Activated T-helper 1 cell treated with Interleukin-2 at 50 U/mL for 16 hours (primary cell): ENCODE measurements around the gene BAD.
"Not testable (repeated sequence)": the region's sequence is repeated elsewhere in the genome, so short reads cannot be mapped to it uniquely, and the experiment has no call there.

Experiments used
- DNase-seq: peaks from one replicate; pipeline ENCODE4 v3.0.0-alpha.2; 2020; ENCODE audit warnings: low read depth

Gene BAD

GRCh38 chr11:64256300-64256699, 28.2 kb downstream of the BAD start:
- no peak for DNase-seq

GRCh38 chr11:64255135-64256128, 29.0 kb downstream of the BAD start:
- DNase-seq: no peak

GRCh38 chr11:64254326-64254725, 30.1 kb downstream of the BAD start:
- no peak for DNase-seq

GRCh38 chr11:64253481-64253880, 31.0 kb downstream of the BAD start:
- DNase-seq: no peak

GRCh38 chr11:64253043-64253442, 31.4 kb downstream of the BAD start:
- DNase-seq: no peak

GRCh38 chr11:64252003-64252872, 32.2 kb downstream of the BAD start:
- DNase-seq: no peak

- no peak for DNase-seq
Observed at GRCh38 chr11:64251753-64252002, 32.8 kb downstream of the BAD start.

- DNase-seq: peak; percentile 65
Observed at GRCh38 chr11:64251016-64251752, 33.3 kb downstream of the BAD start, which contains the start of gene PLCB3. Gene PLCB3, plus strand, starts transcription at chr11:64251530. Its CDS starts 120 bp downstream, at chr11:64251650.

GRCh38 chr11:64250415-64251015, 34.0 kb downstream of the BAD start:
- no peak for DNase-seq

- DNase-seq: no peak
Observed at GRCh38 chr11:64249563-64250414, 34.7 kb downstream of the BAD start.

GRCh38 chr11:64249038-64249437, 35.4 kb downstream of the BAD start:
- no peak for DNase-seq

- no peak for DNase-seq
Observed at GRCh38 chr11:64248578-64248977, 35.9 kb downstream of the BAD start.

- DNase-seq: no peak
Observed at GRCh38 chr11:64247729-64248531, 36.5 kb downstream of the BAD start.

- peak; percentile 68 for DNase-seq
Observed at GRCh38 chr11:64246871-64247728, 37.4 kb downstream of the BAD start, which contains the start of gene PPP1R14B. Gene PPP1R14B, minus strand, starts transcription at chr11:64246943. Its CDS starts 270 bp downstream, at chr11:64246673.

GRCh38 chr11:64246621-64246870, 37.9 kb downstream of the BAD start:
- DNase-seq: not testable (repeated sequence)

- peak; percentile 57 for DNase-seq
Observed at GRCh38 chr11:64245797-64246620, 38.5 kb downstream of the BAD start.

- DNase-seq: no peak
Observed at GRCh38 chr11:64245401-64245796, 39.1 kb downstream of the BAD start.

GRCh38 chr11:64244966-64245365, 39.5 kb downstream of the BAD start:
- DNase-seq: no peak
